ENCODE measurements around the gene TDRD3. TPM values are rescaled to one million over a fixed set of nuclear protein-coding genes. Genes with fewer than 3 reads are reported as not detected.
"Not testable (repeated sequence)": the region's sequence is repeated elsewhere in the genome, so short reads cannot be mapped to it uniquely, and the experiment has no call there.

TDRD3 gene
- total RNA-seq, 8 experiments from 2014 or later: 12.7 to 42.5 (median 27.6) TPM

DNA sequence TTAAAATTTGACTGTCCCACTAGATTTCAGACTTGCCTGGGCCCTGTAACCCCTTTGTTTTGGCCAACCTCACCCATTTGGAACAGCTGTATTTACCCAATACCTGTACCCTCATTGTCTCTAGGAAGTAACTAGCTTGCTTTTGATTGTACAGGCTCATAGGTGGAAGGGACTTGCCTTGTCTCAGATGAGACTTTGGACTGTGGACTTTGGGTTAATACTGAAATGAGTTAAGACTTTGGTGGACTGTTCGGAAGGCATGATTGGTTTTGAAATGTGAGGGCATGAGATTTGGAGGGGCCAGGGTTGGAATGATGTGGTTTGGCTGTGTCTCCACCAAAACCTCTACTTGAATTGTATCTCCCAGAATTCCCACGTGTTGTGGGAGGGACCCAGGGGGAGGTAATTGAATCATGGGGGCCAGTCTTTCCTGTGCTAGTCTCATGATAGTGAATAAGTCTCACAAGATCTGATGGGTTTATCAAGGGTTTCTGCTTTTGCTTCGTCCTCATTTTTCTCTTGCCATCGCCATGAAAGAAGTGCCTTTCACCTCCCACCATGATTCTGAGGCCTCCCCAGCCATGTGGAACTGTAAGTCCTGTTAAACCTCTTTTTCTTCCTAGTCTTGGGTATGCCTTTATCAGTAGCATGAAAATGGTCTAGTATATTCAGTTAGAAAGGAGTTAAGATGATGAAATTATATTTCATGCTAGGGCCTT, 12.7 kb downstream of the TDRD3 start:
- H3K4me1 ChIP-seq (replicated peaks in 1 of 2); ATAC-seq (replicated peaks in 6 of 8); H3K27ac ChIP-seq; in situ Hi-C loops (cut with MboI; ENCODE audit: low pct_unique_long_range_greater_than_20kb in 2 of 9, low sequenced_read_pairs in 9 of 9, unreplicated experiment in 9 of 9); H3K4me3 ChIP-seq: not testable (repeated sequence)
- WGBS, 10 experiments: 57 to 100% (median 86%) methylated on average over 1 to 3 of the region's 4 CpGs; no CpG with 5 or more reads in 6 of the 10 experiments

DNA sequence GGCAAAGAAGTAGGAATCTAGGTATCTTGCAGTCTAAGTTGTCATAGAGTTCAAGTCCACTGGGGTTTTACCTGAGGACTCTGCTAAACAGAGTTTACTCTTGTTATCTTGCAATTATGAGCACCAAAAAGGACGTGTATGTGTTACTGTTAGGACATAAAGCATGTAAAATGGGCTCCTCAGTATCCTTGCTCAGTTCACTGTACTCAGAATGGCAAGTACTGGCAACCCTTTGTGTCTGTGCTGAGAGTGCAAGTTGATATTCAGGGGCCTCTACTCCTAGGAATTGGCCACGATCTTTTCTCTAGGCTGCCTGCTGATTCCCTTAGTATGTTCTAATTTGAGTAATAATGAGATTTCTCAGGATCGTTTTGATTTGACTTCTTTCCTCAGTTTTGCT, 13.3 kb downstream of the TDRD3 start:
- WGBS, 10 experiments: 0 to 74% (median 33%) methylated on average over 1 to 3 of the region's 3 CpGs
- in situ Hi-C loops (cut with MboI; ENCODE audit: low pct_unique_long_range_greater_than_20kb in 2 of 9, low sequenced_read_pairs in 9 of 9, unreplicated experiment in 9 of 9): no loop called here
- no peak for ATAC-seq (replicated peaks in 6 of 8)
- Histone ChIP-seq H3K27ac (no peak overlapping the region), H3K4me3 (no peak overlapping the region), H3K4me1 (replicated peaks in 1 of 2) (no peaks in the 10 kb centered on the region)

DNA sequence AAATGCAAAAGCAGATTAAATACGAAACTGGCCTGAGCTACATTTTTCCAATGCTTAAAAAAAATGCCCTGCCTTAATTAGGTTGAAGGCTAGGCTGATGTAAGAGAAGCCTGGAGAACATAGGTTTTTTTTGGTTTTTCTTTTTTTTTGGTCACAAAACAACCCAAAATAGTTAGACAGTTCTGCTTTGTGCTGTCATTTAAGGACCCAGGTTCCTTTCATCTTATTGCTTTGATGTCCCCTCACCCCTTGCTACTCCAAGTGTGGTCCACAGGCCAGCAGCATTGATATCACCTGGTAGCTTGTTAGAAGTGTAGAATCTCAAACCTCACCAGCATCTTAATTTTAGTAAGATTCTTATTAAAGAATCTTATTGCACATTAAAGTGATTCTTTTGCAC, 14.4 kb downstream of the TDRD3 start:
- no peak overlapping the region for H3K27ac ChIP-seq
- in situ Hi-C loops (cut with MboI; ENCODE audit: low pct_unique_long_range_greater_than_20kb in 2 of 9, low sequenced_read_pairs in 9 of 9, unreplicated experiment in 9 of 9): no loop called here
- H3K4me3 ChIP-seq: no peak overlapping the region
- 13 to 100% (median 83%) methylated on average over 1 of the region's 1 CpG; no CpG with 5 or more reads in 3 of the 10 experiments for WGBS, 10 experiments
- no peak for ATAC-seq (replicated peaks in 6 of 8)
- no peaks in the 10 kb centered on the region for H3K4me1 ChIP-seq (replicated peaks in 1 of 2)

DNA sequence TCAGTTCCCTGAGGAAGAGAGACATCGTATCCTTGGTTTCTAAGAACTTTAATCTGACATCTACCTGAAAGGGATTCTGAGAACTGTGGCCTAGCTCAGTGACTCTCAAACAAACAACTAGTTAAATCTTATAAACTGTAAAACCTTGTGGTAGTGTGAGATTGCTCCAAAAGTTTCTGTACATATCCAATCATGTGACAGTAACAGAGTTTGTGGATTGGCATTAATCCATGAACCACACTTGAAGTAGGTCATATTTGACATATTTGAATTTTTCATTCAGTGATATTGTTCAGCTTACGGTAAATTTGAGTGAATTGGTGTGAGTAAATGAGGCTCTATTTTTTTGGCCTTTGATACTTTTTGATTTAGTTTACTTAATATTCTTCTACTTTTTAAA, 15.0 kb downstream of the TDRD3 start:
- WGBS, 10 experiments: 84 to 100% (median 100%) methylated on average over 1 to 2 of the region's 2 CpGs; no CpG with 5 or more reads in 1 of the 10 experiments
- H3K27ac ChIP-seq: no peak overlapping the region
- no peak for ATAC-seq (replicated peaks in 6 of 8)
- no peak overlapping the region for H3K4me3 ChIP-seq
- in situ Hi-C loops (cut with MboI; ENCODE audit: low pct_unique_long_range_greater_than_20kb in 2 of 9, low sequenced_read_pairs in 9 of 9, unreplicated experiment in 9 of 9): no loop called here
- H3K4me1 ChIP-seq (replicated peaks in 1 of 2): no peaks in the 10 kb centered on the region

DNA sequence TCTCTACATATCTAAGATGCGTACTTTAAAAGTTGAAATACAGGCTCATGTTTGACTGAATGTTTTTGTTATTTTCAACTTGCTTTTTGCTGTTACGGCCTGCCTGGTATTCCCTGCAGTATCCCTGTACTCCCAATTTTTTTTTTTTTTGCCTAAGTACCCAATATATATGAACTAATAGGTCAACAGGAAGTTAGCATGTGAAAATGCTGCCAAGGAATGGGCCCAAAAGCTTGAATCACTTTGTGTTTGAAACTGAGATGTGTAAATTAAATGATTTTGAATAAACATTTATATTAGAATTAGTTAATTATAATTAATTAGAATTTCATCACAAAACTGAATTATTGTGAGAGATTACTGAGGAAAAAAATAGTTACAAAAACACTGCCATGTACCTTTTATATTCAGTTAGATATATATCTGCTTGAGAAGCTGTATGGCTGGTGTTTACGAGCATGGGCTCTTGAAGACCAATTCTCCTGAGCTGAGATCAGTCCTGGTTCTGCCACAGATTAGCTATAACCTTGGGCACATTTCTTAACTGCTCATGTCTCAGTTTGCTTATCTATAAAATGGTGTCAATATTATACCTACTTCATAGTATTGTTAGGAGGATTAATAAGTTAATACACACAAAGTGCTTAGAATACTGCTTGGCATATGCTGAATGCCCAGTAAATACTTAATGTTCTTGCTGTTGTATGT, 16.0 kb downstream of the TDRD3 start:
- in situ Hi-C loops (cut with MboI; ENCODE audit: low pct_unique_long_range_greater_than_20kb in 2 of 9, low sequenced_read_pairs in 9 of 9, unreplicated experiment in 9 of 9): no loop called here
- ATAC-seq (replicated peaks in 6 of 8): no peak
- H3K4me3 ChIP-seq: no peak overlapping the region
- no peaks in the 10 kb centered on the region for H3K4me1 ChIP-seq (replicated peaks in 1 of 2)
- no peak overlapping the region for H3K27ac ChIP-seq
- WGBS, 10 experiments: 91 to 100% (median 100%) methylated on average over 2 to 3 of the region's 3 CpGs; no CpG with 5 or more reads in 1 of the 10 experiments

GRCh38 chr13:60414177-60414576, 17.2 kb downstream of the TDRD3 start:
- no peak for ATAC-seq (replicated peaks in 6 of 8)
- in situ Hi-C loops (cut with MboI; ENCODE audit: low pct_unique_long_range_greater_than_20kb in 2 of 9, low sequenced_read_pairs in 9 of 9, unreplicated experiment in 9 of 9): no loop called here
- no peaks in the 10 kb centered on the region for H3K4me1 ChIP-seq (replicated peaks in 1 of 2)
- no peak overlapping the region for H3K4me3 ChIP-seq
- no peak overlapping the region for H3K27ac ChIP-seq

DNA sequence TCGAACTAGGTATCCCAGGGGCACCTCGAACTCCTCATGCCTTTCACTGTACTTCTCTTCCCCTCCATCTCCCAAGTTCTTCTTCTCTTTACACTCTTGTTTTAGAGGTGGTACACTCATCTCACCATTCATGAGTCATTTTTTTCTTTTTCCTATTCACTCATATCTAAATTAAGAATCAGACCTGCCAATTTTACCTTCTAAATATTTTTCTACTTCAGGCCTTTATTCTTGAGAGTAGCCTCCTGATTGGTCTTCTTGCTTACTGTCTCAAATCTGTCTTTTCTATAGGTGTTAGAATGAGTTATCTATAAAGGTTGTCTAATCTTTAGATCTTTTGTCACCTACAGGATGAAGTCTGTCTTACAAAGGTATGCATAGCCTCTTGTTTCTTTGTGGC, 20.7 kb downstream of the TDRD3 start:
- ATAC-seq (replicated peaks in 6 of 8): no peak
- in situ Hi-C loops (cut with MboI; ENCODE audit: low pct_unique_long_range_greater_than_20kb in 2 of 9, low sequenced_read_pairs in 9 of 9, unreplicated experiment in 9 of 9): no loop called here
- 83 to 100% (median 97%) methylated on average over 1 to 2 of the region's 2 CpGs for WGBS, 10 experiments
- H3K4me1 ChIP-seq (replicated peaks in 1 of 2): no peaks in the 10 kb centered on the region
- no peak overlapping the region for H3K27ac ChIP-seq
- H3K4me3 ChIP-seq: no peak overlapping the region

- WGBS, 10 experiments: 71 to 100% (median 92%) methylated on average over 1 to 2 of the region's 2 CpGs; no CpG with 5 or more reads in 2 of the 10 experiments
- in situ Hi-C loops (cut with MboI; ENCODE audit: low pct_unique_long_range_greater_than_20kb in 2 of 9, low sequenced_read_pairs in 9 of 9, unreplicated experiment in 9 of 9): no loop called here
Observed at GRCh38 chr13:60418954-60419353, 21.9 kb downstream of the TDRD3 start.

DNA sequence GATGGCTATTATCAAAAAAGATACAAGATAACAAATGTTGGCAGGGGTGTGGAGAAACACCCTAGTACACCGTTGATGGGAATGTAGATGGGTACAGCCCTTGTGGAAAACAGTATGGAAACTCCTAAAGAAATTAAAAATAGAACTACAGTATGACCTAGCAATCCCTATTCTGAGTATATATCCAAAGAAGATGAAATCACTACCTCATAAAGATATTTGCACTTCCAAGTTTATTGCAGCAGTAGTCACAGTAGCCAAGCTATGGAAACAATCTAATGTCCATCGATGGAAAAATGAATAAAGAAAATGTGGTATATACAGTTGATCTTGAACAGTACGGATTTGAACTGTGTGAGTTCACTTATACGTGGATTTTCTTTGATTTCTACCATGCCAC, 28.3 kb downstream of the TDRD3 start:
- Histone ChIP-seq H3K27ac (no peak overlapping the region), H3K4me3 (no peak overlapping the region), H3K4me1 (replicated peaks in 1 of 2) (no peaks in the 10 kb centered on the region)
- no peak for ATAC-seq (replicated peaks in 6 of 8)
- WGBS, 10 experiments: 83 to 100% (median 93%) methylated on average over 1 to 4 of the region's 4 CpGs; no CpG with 5 or more reads in 1 of the 10 experiments
- in situ Hi-C loops (cut with MboI; ENCODE audit: low pct_unique_long_range_greater_than_20kb in 2 of 9, low sequenced_read_pairs in 9 of 9, unreplicated experiment in 9 of 9): no loop called here

More at GRCh38 chr13:60418954-60419353, 21.9 kb downstream of the TDRD3 start:
- Histone ChIP-seq H3K27ac (no peak overlapping the region), H3K4me3 (no peak overlapping the region), H3K4me1 (replicated peaks in 1 of 2) (no peaks in the 10 kb centered on the region)
- ATAC-seq (replicated peaks in 6 of 8): no peak

DNA sequence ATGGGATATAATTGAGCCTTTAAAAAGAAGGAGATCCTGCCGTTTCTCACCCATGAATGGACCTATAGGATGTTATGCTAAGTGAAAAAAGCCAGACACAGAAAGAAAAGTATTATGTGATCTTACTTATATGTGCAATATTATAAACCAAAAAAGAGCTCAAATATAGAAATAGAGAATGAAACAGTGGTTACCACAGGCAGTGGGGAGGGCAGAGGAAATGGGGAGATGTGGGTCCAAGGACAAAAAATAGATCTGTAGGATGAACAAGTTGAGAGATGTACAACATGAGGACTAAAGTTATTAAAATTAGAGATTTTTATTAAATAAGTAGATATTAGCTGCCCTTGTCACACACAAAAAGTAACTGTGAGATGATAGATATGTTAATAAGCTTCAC, 29.1 kb downstream of the TDRD3 start:
- no peak overlapping the region for H3K27ac ChIP-seq
- H3K4me3 ChIP-seq: no peak overlapping the region

GRCh38 chr13:60427285-60427684, 30.3 kb downstream of the TDRD3 start:
- H3K4me1 ChIP-seq (replicated peaks in 1 of 2): no peaks in the 10 kb centered on the region
- in situ Hi-C loops (cut with MboI; ENCODE audit: low pct_unique_long_range_greater_than_20kb in 2 of 9, low sequenced_read_pairs in 9 of 9, unreplicated experiment in 9 of 9): no loop called here
- no peak for ATAC-seq (replicated peaks in 6 of 8)
- WGBS, 10 experiments: 50 to 100% (median 87%) methylated on average over 1 to 5 of the region's 5 CpGs
- no peak overlapping the region for H3K4me3 ChIP-seq
- no peak overlapping the region for H3K27ac ChIP-seq

More for the DNA sequence above, 29.1 kb downstream of the TDRD3 start:
- in situ Hi-C loops (cut with MboI; ENCODE audit: low pct_unique_long_range_greater_than_20kb in 2 of 9, low sequenced_read_pairs in 9 of 9, unreplicated experiment in 9 of 9): no loop called here
- ATAC-seq (replicated peaks in 6 of 8): no peak
- WGBS, 10 experiments: 40 to 86% (median 65%) methylated on average over 1 of the region's 1 CpG; no CpG with 5 or more reads in 2 of the 10 experiments
- no peaks in the 10 kb centered on the region for H3K4me1 ChIP-seq (replicated peaks in 1 of 2)

GRCh38 chr13:60431108-60431700, 34.2 kb downstream of the TDRD3 start:
- H3K4me3 ChIP-seq: no peak overlapping the region
- no peaks in the 10 kb centered on the region for H3K4me1 ChIP-seq (replicated peaks in 1 of 2)
- no peak overlapping the region for H3K27ac ChIP-seq
- ATAC-seq (replicated peaks in 6 of 8): peak; percentile 39 to 85 (median 60)
- in situ Hi-C loops (cut with MboI; ENCODE audit: low pct_unique_long_range_greater_than_20kb in 2 of 9, low sequenced_read_pairs in 9 of 9, unreplicated experiment in 9 of 9): no loop called here

DNA sequence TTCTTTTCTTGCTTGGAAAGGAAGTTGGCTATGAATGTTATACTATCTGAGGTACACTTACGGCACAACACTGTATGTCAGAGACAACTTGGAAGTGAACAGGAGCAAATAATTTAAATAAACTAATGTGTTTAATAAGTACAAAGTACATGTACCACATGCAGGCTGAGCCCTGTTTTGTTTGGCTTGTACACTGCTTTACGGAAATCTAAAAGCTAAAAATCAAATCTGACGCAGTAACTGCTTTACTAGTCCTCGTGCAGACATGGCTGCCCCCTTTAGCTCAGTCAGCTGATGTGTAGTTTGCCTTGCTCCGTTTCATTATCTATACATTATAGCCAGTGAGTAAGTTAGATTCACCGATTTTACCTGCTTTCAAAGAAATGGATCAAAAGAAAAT, 36.5 kb downstream of the TDRD3 start:
- Histone ChIP-seq H3K4me3 (no peak overlapping the region), H3K27ac (no peak overlapping the region), H3K4me1 (replicated peaks in 1 of 2) (no peaks in the 10 kb centered on the region)
- ATAC-seq (replicated peaks in 6 of 8): no peak
- in situ Hi-C loops (cut with MboI; ENCODE audit: low pct_unique_long_range_greater_than_20kb in 2 of 9, low sequenced_read_pairs in 9 of 9, unreplicated experiment in 9 of 9): no loop called here
- WGBS, 10 experiments: 58 to 100% (median 91%) methylated on average over 2 to 6 of the region's 6 CpGs

Data from motor neuron (in vitro differentiated cells).